Upper lobe of left lung (tissue), 4 donors: ENCODE results near the gene TMEM239.

ENCODE experiments used
- EP300 ChIP-seq, 4 donors: sonication (generic); formaldehyde crosslinking; IDR thresholded peaks; one replicate each; pipeline ENCODE4 v1.5.1; 2017; ENCODE audit warnings: antibody characterized with exemption in 4 of 4, control low read depth in 2 of 4
- POLR2A ChIP-seq, 4 donors: fragments of 450-650 bp; IDR thresholded peaks; one replicate each; pipeline ENCODE4 v1.5.1; 2016 to 2017; ENCODE audit warnings: antibody characterized with exemption in 4 of 4, mild to moderate bottlenecking in 2 of 4
- TF ChIP-seq, protein P1 (sequence below), 6 experiments: fragments of 450-650 bp in 4 of 6; fragments of 200-600 bp in 2 of 6; sonication (generic) in 2 of 6; IDR thresholded peaks; one replicate each; pipeline ENCODE4 v1.5.1; 2016 to 2019; ENCODE audit warnings: antibody characterized with exemption in 6 of 6

DNA sequence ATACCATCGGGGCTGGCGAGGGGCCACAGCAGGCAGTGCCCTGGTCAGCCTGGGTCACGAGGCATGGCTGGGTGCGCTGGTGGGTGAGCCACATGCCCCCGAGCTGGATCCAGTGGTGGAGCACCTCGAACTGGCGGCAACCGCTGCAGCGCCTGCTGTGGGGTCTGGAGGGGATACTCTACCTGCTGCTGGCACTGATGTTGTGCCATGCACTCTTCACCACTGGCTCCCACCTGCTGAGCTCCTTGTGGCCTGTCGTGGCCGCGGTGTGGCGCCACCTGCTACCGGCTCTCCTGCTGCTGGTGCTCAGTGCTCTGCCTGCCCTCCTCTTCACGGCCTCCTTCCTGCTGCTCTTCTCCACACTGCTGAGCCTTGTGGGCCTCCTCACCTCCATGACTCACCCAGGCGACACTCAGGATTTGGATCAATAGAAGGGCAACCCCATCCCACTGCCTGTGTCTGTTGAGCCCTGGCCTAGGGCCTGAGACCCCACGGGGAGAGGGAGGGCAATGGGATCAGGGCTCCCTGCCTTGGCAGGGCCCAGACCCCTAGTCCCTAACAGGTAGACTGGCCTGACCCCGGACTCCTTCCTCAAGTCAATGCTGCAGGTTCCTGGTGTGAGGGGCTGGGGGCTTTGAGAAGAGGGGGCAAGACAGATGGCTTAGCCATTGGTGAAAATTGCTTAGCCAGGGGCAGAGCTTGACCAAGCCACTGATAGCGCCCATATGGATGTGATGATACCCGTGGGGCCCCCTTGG is 598 bp downstream of the TMEM239 start:
- TF ChIP-seq, protein P1, sequence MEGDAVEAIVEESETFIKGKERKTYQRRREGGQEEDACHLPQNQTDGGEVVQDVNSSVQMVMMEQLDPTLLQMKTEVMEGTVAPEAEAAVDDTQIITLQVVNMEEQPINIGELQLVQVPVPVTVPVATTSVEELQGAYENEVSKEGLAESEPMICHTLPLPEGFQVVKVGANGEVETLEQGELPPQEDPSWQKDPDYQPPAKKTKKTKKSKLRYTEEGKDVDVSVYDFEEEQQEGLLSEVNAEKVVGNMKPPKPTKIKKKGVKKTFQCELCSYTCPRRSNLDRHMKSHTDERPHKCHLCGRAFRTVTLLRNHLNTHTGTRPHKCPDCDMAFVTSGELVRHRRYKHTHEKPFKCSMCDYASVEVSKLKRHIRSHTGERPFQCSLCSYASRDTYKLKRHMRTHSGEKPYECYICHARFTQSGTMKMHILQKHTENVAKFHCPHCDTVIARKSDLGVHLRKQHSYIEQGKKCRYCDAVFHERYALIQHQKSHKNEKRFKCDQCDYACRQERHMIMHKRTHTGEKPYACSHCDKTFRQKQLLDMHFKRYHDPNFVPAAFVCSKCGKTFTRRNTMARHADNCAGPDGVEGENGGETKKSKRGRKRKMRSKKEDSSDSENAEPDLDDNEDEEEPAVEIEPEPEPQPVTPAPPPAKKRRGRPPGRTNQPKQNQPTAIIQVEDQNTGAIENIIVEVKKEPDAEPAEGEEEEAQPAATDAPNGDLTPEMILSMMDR (IDR thresholded peaks at IDR 0.05): no peak
- no peak for TF ChIP-seq POLR2A (IDR thresholded peaks at IDR 0.05)
- TF ChIP-seq EP300 (IDR thresholded peaks at IDR 0.05): no peak
